Skin epidermis (tissue), 12 donors: ENCODE data around the gene MCF2L.

Source experiments
- H3K27ac ChIP-seq, 21 experiments: fragments of 200-600 bp; sonication (generic) in 11 of 21; one replicate each; pipeline ENCODE4 v1.5.0; 2020; ENCODE audit warnings: mild to moderate bottlenecking in 3 of 21, inconsistent platforms in 2 of 21, moderate library complexity in 2 of 21
- H3K4me3 ChIP-seq, 7 experiments: fragments of 200-600 bp; sonication (generic) in 2 of 7; one replicate each; pipeline ENCODE4 v1.5.0; 2020; ENCODE audit warnings: inconsistent platforms in 2 of 7, mild to moderate bottlenecking in 2 of 7, moderate library complexity in 1 of 7

The MCF2L gene

GRCh38 chr13:113112893-113113845, 144.2 kb downstream of the MCF2L start:
- Histone ChIP-seq H3K27ac (no peak overlapping the region), H3K4me3 (no peak overlapping the region)

GRCh38 chr13:113113846-113114271, 144.8 kb downstream of the MCF2L start:
- Histone ChIP-seq H3K27ac (no peak overlapping the region), H3K4me3 (no peak overlapping the region)

- no peak overlapping the region for H3K4me3 ChIP-seq
- no peak overlapping the region for H3K27ac ChIP-seq
Measured at GRCh38 chr13:113114511-113115362, 145.7 kb downstream of the MCF2L start.

GRCh38 chr13:113115363-113116205, 146.6 kb downstream of the MCF2L start:
- no peak overlapping the region for H3K27ac ChIP-seq
- H3K4me3 ChIP-seq: no peak overlapping the region

GRCh38 chr13:113116206-113116800, 147.3 kb downstream of the MCF2L start:
- no peak overlapping the region for H3K4me3 ChIP-seq
- H3K27ac ChIP-seq: no peak overlapping the region

GRCh38 chr13:113116871-113117271, 147.9 kb downstream of the MCF2L start:
- H3K27ac ChIP-seq: no peak overlapping the region
- no peak overlapping the region for H3K4me3 ChIP-seq

GRCh38 chr13:113117335-113117872, 148.4 kb downstream of the MCF2L start:
- Histone ChIP-seq H3K4me3 (no peak overlapping the region), H3K27ac (no peak overlapping the region)

- H3K4me3 ChIP-seq: no peak overlapping the region
- no peak overlapping the region for H3K27ac ChIP-seq
Measured at GRCh38 chr13:113117911-113118260, 148.9 kb downstream of the MCF2L start.

GRCh38 chr13:113118261-113119021, 149.4 kb downstream of the MCF2L start:
- H3K4me3 ChIP-seq: no peak overlapping the region
- H3K27ac ChIP-seq: no peak overlapping the region

- Histone ChIP-seq H3K4me3 (no peak overlapping the region), H3K27ac (no peak overlapping the region)
Measured at GRCh38 chr13:113119166-113119821, 150.3 kb downstream of the MCF2L start.

GRCh38 chr13:113119822-113120189, 150.8 kb downstream of the MCF2L start:
- H3K27ac ChIP-seq: no peak overlapping the region
- no peak overlapping the region for H3K4me3 ChIP-seq

GRCh38 chr13:113120300-113121182, 151.5 kb downstream of the MCF2L start:
- Histone ChIP-seq H3K4me3 (no peak overlapping the region), H3K27ac (no peak overlapping the region)

GRCh38 chr13:113121183-113121927, 152.3 kb downstream of the MCF2L start:
- Histone ChIP-seq H3K4me3 (no peak overlapping the region), H3K27ac (peak overlapping the region in 3 of 21 experiments; percentile 50 to 78 (median 75))

- Histone ChIP-seq H3K27ac (peak overlapping the region in 12 of 21 experiments; percentile 14 to 78 (median 54)), H3K4me3 (no peak overlapping the region)
Measured at GRCh38 chr13:113121928-113122471, 153.0 kb downstream of the MCF2L start.

GRCh38 chr13:113122550-113123225, 153.7 kb downstream of the MCF2L start, which contains the start of gene F10:
F10 (plus strand) TSS chr13:113122799; CDS start chr13:113122856, 57 bp downstream.
- Histone ChIP-seq H3K4me3 (peak within 1 kb of the TSS in 1 of 7 experiments; percentile 13), H3K27ac (peak within 1 kb of the TSS in 13 of 21 experiments; percentile 25 to 83 (median 51))
